ENCODE data around the gene AP1G2.

AP1G2 gene

DNA sequence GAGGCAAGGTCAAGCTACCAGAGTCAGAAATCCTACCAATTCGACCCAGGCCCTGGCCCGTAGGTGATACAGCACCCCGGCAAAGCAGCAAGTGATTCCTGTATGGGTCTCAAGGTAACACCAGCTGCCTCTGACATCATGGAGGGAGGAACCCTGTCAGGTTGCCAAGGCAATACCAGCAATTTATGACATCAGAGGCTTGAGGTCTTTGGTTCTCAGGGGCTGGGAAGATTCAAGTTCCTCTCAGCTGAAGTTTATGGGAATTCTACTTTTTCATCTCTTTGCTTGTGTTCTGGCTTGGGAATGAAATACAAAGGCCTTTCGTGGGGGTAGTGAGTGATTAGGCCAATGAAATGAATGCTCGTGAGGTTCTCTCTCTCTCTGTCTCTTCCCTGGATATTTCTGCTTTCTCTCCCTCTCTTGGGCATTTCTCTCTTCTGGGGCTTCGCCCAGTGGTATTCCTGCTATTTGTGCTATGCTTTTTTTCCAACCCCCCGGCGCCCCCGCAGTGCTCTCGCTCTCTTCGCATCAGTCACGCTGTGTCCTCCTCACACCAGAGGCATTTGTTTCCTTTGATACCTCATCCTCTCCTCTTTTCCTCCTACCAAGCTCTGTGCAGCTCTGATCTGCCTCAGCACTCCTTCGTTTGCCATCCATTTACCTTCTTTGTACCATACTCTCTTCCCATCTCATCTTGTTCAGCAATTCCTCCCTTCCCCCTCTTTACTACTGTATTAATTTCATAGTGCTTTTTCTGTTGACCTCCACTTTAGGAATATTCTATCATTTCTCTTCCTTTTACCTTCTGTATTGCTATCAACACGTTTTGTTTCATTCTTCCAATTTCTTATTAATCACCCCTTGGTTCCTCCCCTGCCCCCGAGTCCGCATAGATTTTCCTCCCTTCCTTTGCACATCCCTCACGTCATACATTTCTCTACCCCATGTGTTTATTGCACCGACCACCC is 19.0 kb downstream of the AP1G2 start:
- Histone ChIP-seq H3K36me3 (ENCODE audit: control insufficient read depth, insufficient read depth, low read length) (no peaks in the 10 kb centered on the region), H3K9ac (ENCODE audit: low read length) (no peak overlapping the region), H3K4me1 (ENCODE audit: control insufficient read depth, insufficient read depth, low read length) (no peaks in the 10 kb centered on the region), H3K27me3 (ENCODE audit: control insufficient read depth, insufficient read depth, low read length) (peaks cover 6% of the 10 kb centered on the region), H3K4me3 (ENCODE audit: low read length) (no peak overlapping the region), H3K9me3 (ENCODE audit: control insufficient read depth, low read length) (no peaks in the 10 kb centered on the region)

GRCh38 chr14:23547924-23548323 is 19.7 kb downstream of the AP1G2 start:
- H3K9me3 ChIP-seq (ENCODE audit: control insufficient read depth, low read length), result no peaks in the 10 kb centered on the region
- H3K9ac ChIP-seq (ENCODE audit: low read length), result no peak overlapping the region
- no peaks in the 10 kb centered on the region for H3K4me1 ChIP-seq (ENCODE audit: control insufficient read depth, insufficient read depth, low read length)
- no peak overlapping the region for H3K4me3 ChIP-seq (ENCODE audit: low read length)
- H3K36me3 ChIP-seq (ENCODE audit: control insufficient read depth, insufficient read depth, low read length), result no peaks in the 10 kb centered on the region
- peaks cover 6% of the 10 kb centered on the region for H3K27me3 ChIP-seq (ENCODE audit: control insufficient read depth, insufficient read depth, low read length)

- Histone ChIP-seq H3K27me3 (ENCODE audit: control insufficient read depth, insufficient read depth, low read length) (peaks cover 6% of the 10 kb centered on the region), H3K9ac (ENCODE audit: low read length) (no peak overlapping the region), H3K36me3 (ENCODE audit: control insufficient read depth, insufficient read depth, low read length) (no peaks in the 10 kb centered on the region), H3K4me1 (ENCODE audit: control insufficient read depth, insufficient read depth, low read length) (no peaks in the 10 kb centered on the region), H3K9me3 (ENCODE audit: control insufficient read depth, low read length) (no peaks in the 10 kb centered on the region), H3K4me3 (ENCODE audit: low read length) (no peak overlapping the region)
Observed at GRCh38 chr14:23546450-23547035, 21.0 kb downstream of the AP1G2 start.

DNA sequence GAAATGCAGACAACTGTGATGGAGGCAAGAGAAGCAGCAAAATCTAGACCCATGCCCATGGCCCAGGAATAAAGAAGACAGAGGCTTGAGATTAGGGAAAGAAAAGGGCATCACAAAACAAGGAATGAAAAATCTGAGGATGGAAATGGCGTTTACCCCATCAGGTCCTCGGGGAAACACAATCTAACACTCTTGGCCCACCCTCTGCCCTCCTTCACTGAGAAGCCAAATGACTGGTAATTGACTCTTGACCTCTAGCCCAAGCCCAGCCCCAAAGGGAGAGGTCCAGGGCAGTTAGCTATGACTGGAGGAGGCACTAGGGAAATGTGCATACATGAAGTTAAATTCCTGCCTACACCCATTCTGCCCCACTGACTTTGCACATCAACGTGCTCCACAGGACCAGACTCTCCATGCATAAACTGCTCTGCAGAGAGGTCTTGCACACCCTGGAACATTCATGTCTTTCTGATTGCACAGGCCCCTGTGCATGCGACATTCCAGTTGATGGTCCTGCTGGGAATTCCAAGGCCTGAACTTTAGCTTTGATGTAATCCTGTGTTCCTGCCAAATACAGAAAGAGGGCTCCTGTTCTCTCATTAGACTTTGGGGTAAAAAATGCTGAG is 21.7 kb downstream of the AP1G2 start:
- Histone ChIP-seq H3K4me1 (ENCODE audit: control insufficient read depth, insufficient read depth, low read length) (no peaks in the 10 kb centered on the region), H3K4me3 (ENCODE audit: low read length) (no peak overlapping the region), H3K9ac (ENCODE audit: low read length) (no peak overlapping the region), H3K36me3 (ENCODE audit: control insufficient read depth, insufficient read depth, low read length) (no peaks in the 10 kb centered on the region), H3K27me3 (ENCODE audit: control insufficient read depth, insufficient read depth, low read length) (peaks cover 6% of the 10 kb centered on the region), H3K9me3 (ENCODE audit: control insufficient read depth, low read length) (no peaks in the 10 kb centered on the region)

DNA sequence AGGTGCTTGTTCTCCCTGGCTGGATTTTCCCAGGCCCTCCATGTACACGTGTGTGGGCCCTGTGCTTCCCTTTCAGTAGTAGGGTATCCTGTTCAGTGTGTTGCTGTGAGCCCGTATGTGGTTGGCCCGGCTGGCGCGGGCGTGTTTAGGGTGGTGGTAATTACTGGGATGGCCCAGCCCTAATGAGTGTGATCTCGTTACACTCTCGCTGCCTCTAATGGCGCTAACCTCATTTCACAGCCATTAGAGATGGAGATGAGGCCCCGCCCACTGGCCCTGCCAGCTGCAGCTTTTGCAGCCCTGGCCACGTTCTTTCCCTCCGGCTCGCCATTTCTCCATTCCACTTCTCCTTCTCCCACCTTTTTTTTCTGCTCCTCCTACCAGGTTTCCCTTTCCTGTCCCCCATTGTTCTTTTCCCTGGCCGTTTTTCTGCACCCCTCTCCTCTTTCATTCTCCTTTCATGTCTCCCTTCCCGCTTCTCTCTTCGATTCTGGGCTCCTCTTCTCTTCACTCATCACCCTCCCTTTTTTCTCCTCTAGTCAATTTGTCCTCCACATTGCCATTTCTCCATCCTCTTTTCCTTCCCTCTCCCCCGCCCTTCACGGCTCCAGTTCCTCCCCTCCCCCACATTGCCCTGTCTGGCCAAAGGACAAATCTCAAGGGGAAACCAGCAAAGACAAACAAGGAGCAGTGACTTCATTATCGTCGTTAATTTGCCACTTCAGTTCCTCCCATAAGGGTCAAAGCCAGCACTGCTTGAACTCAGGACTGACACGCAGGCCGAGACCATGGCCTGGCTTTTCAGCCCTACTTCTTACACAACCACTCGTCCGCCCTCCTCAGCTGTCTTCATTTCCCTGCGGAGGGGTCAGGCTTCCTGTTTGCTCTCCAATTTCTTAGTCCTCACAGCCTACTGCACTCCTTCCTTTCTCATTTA is 22.8 kb downstream of the AP1G2 start:
- H3K9ac ChIP-seq (ENCODE audit: low read length), result no peak overlapping the region
- H3K36me3 ChIP-seq (ENCODE audit: control insufficient read depth, insufficient read depth, low read length), result no peaks in the 10 kb centered on the region
- no peaks in the 10 kb centered on the region for H3K9me3 ChIP-seq (ENCODE audit: control insufficient read depth, low read length)
- H3K4me1 ChIP-seq (ENCODE audit: control insufficient read depth, insufficient read depth, low read length), result no peaks in the 10 kb centered on the region
- no peak overlapping the region for H3K4me3 ChIP-seq (ENCODE audit: low read length)
- H3K27me3 ChIP-seq (ENCODE audit: control insufficient read depth, insufficient read depth, low read length), result no peaks in the 10 kb centered on the region

DNA sequence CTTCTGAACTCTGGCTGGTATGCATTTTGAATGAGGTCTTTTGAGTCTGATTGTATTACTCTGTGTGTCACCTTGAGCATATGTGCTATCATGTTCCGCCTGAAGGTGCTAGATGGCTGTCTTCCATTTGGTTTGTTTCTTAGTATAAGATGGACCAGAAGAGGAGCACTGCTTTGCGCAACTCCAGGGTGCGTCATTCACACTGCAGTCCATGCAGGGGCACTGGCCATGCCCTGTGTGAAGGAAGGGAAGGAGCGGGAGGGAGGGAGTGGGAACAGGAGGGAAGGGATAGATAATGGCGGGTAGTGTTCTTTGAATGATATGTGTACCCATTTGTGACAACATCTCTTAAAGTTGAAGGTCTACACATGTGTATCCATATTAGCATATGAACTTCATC is 24.2 kb downstream of the AP1G2 start:
- Histone ChIP-seq H3K36me3 (ENCODE audit: control insufficient read depth, insufficient read depth, low read length) (no peaks in the 10 kb centered on the region), H3K9me3 (ENCODE audit: control insufficient read depth, low read length) (no peaks in the 10 kb centered on the region), H3K4me3 (ENCODE audit: low read length) (no peak overlapping the region), H3K27me3 (ENCODE audit: control insufficient read depth, insufficient read depth, low read length) (no peaks in the 10 kb centered on the region), H3K4me1 (ENCODE audit: control insufficient read depth, insufficient read depth, low read length) (no peaks in the 10 kb centered on the region), H3K9ac (ENCODE audit: low read length) (no peak overlapping the region)

DNA sequence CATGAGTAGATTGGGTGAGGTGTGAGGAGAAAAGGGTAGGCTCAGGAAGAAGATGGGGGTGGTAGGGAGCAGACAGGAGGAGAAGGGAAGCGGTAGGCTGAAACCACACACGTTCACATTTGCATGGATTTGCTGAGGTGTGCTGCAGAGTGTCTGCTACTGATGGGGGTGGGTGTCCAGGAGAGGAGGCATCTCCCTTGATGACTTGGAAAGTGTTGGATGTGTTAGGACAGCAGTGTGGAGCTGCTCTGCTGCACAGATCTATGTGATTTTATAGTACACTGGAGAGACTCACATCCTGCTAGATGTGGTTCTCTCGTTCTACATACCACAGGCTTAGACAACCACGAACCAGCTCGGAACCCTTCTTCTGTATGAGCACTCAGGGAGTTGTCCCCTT is 25.3 kb downstream of the AP1G2 start:
- Histone ChIP-seq H3K27me3 (ENCODE audit: control insufficient read depth, insufficient read depth, low read length) (no peaks in the 10 kb centered on the region), H3K4me3 (ENCODE audit: low read length) (no peak overlapping the region), H3K9ac (ENCODE audit: low read length) (no peak overlapping the region), H3K4me1 (ENCODE audit: control insufficient read depth, insufficient read depth, low read length) (no peaks in the 10 kb centered on the region), H3K9me3 (ENCODE audit: control insufficient read depth, low read length) (no peaks in the 10 kb centered on the region), H3K36me3 (ENCODE audit: control insufficient read depth, insufficient read depth, low read length) (no peaks in the 10 kb centered on the region)

DNA sequence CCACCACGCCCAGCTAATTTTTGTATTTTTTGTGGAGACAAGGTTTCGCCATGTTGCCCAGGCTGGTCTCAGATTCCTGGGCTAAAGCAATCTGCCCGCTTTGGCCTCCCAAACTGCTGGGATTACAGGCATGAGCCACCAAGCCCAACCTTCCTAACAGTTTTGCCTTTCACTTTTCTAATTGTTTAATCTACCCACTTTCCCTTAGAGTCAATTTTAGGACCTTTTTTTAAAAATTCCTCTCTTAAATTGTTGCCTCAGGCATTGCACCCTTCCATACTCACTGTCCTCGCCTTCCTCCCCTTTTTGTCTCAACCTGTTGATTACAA is 27.5 kb downstream of the AP1G2 start:
- H3K4me1 ChIP-seq (ENCODE audit: control insufficient read depth, insufficient read depth, low read length), result no peaks in the 10 kb centered on the region
- no peak overlapping the region for H3K9ac ChIP-seq (ENCODE audit: low read length)
- H3K27me3 ChIP-seq (ENCODE audit: control insufficient read depth, insufficient read depth, low read length), result no peaks in the 10 kb centered on the region
- no peak overlapping the region for H3K4me3 ChIP-seq (ENCODE audit: low read length)
- no peaks in the 10 kb centered on the region for H3K9me3 ChIP-seq (ENCODE audit: control insufficient read depth, low read length)
- H3K36me3 ChIP-seq (ENCODE audit: control insufficient read depth, insufficient read depth, low read length), result no peaks in the 10 kb centered on the region

DNA sequence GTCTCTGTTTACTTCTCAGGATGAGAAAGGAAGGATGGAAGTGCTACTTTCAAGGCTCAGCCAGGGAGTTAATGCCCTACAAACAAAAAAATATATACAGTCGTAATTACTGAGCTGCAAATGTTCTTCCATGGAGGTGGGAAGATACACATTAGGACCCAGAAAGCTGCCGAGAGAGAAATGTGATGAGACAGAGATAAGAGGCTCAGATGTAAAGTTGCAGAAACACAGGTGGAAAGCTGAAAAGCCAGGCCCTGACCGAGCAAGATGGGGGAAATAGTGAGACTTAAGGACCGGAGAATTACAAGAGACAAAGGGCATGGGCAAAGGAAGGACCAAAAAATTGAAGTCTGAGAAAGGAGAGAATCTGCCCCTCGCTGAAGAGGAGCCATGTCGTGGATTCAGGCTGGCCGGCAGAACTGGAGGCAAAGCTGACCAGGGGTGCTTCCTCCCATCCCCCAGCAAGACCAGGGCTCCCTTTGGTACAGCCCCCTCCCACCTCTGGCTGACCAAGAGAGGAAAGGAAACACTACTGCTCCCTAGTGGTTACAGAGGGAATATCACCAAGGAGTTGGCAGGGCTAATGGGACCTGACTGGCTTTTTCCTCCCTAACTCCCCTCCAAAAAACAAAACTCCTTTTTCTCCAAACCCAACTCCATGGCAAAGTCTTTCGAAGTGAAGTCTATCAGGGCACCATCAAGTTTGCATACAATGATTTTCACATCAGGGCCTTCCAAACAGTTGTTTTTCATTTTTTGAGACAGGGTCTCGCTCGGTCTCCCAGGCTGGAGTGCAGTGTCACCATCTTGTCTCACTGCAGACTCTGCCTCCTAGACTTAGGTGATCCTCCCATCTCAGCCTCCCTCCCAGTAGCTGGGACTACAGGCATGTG is 28.1 kb downstream of the AP1G2 start:
- no peak overlapping the region for H3K4me3 ChIP-seq (ENCODE audit: low read length)

DNA sequence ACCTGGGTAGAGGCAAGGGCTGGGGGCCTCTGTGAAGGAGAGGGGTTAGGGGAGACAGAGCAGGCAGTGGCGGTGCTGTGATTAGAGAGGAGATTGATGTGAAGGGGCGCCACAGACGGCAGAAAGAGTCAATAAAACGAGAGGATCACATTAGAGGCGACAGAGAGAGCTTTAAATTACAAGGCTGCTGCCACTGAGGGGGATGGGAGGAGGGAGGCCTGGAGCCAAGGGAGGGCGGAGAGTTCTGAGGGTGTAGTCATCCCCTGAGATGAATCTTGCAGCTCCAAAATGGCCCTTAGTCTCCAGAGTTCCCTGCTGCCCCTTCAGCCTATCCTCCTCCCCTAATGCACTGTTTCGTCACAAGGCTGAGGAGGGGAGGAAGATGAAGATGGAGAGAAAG is 28.8 kb downstream of the AP1G2 start:
- H3K4me1 ChIP-seq (ENCODE audit: control insufficient read depth, insufficient read depth, low read length), result no peaks in the 10 kb centered on the region
- no peaks in the 10 kb centered on the region for H3K27me3 ChIP-seq (ENCODE audit: control insufficient read depth, insufficient read depth, low read length)
- no peaks in the 10 kb centered on the region for H3K9me3 ChIP-seq (ENCODE audit: control insufficient read depth, low read length)
- no peak overlapping the region for H3K4me3 ChIP-seq (ENCODE audit: low read length)
- no peaks in the 10 kb centered on the region for H3K36me3 ChIP-seq (ENCODE audit: control insufficient read depth, insufficient read depth, low read length)
- H3K9ac ChIP-seq (ENCODE audit: low read length), result no peak overlapping the region

More for the DNA sequence above, 28.1 kb downstream of the AP1G2 start:
- H3K9ac ChIP-seq (ENCODE audit: low read length), result no peak overlapping the region
- H3K27me3 ChIP-seq (ENCODE audit: control insufficient read depth, insufficient read depth, low read length), result no peaks in the 10 kb centered on the region
- H3K9me3 ChIP-seq (ENCODE audit: control insufficient read depth, low read length), result no peaks in the 10 kb centered on the region
- no peaks in the 10 kb centered on the region for H3K4me1 ChIP-seq (ENCODE audit: control insufficient read depth, insufficient read depth, low read length)
- H3K36me3 ChIP-seq (ENCODE audit: control insufficient read depth, insufficient read depth, low read length), result no peaks in the 10 kb centered on the region

All from mucosa of stomach (tissue), 1 donor.